Stimulated activated CD8-positive, alpha-beta memory T cell treated with anti-CD3 and anti-CD28 coated beads, Interleukin-7, amount 100 ng/mL, for 24 hours (primary cell): ENCODE data around the gene IPO9.
"Not testable (repeated sequence)": the region's sequence is repeated elsewhere in the genome, so short reads cannot be mapped to it uniquely, and the experiment has no call there.

Experiments
- DNase-seq: peaks from one replicate; pipeline ENCODE4 v3.0.0-alpha.2; 2020; ENCODE audit warnings: low read depth

Gene IPO9

GRCh38 chr1:201809876-201810275 lies 19.1 kb upstream of the IPO9 start:
- DNase-seq = no peak

- no peak for DNase-seq
Measured at GRCh38 chr1:201810466-201811216, 18.3 kb upstream of the IPO9 start.

GRCh38 chr1:201813226-201813625 lies 15.7 kb upstream of the IPO9 start:
- no peak for DNase-seq

DNA sequence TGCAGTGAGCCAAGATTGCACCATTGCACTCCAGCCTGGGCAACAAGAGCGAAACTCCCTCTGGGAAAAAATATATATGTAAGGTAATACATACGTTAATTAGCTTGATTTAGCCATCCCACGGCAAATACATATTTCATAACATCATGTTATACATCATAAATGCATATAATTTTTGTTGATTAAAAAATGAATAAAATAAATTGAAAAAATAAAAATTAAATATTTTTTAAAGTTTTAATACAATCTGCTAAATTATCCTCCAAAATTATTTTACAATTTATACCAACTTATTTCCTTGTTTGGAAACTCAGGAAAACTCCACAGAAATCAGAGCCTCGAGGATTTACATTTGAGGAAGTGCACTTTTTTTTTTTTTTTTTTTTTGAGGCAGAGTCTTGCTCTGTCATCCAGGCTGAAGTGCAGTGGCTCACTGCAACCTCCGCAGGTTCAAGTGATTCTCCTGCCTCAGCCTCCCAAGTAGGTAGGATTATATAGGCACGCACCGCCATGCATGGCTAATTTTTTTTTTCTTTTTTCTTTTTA lies 12.6 kb upstream of the IPO9 start:
- DNase-seq = no peak

DNA sequence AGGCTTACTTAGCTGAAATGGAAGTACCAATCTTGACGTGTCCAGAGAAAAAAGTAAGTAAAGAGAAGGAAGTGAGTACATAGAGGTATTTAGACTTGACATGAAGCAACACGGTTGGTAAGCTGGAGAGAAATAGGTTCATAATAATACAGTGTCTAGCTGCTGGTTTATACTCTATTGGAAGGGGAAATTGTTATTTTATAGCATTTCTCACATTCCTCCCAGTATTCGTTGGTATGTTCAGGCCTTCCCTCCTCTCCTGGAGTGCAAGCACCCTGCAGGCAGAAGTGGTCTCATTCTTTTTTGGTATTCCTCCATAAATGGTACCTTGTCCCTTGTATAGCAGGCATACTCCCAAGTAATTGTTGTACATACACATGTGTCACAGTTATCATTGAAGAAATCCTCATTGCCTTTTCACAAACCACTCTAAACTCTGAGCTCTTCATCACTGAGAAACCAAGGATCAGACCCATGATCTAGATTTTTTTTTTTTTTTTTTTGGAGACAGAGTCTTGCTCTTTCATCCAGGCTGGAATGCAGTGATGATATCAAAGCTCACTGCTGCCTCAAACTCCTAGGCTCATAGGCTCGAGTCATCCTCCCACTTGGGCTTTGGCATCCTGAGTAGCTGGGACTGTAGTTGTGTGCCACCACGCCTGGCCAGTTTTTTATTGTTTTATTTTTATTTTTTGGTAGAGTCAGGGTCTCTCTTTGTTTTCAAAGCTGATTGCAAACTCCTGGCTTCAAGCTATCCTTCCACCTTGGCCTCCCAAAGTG lies 9.8 kb upstream of the IPO9 start:
- no peak for DNase-seq

GRCh38 chr1:201820413-201820812 lies 8.5 kb upstream of the IPO9 start:
- DNase-seq = no peak

DNA sequence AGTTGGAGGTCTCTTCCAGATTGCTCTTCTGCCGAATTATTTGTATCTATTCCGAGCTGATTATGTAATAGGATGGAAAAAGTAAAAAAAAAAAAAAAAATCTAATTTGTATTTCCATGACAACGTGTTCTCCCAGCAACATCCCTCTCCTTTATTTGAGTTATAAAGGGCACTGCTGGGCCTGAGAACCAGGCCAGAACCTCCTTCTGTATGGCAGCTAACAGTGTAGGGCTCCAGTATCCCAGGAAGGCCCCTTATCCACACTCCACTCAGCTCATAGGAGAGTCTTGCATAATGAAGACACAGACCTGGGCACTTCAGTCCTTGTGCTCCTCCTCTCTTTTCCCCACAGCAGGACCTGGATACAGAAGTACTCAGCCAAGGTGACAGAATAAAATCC lies 3.7 kb upstream of the IPO9 start:
- DNase-seq = no peak

DNA sequence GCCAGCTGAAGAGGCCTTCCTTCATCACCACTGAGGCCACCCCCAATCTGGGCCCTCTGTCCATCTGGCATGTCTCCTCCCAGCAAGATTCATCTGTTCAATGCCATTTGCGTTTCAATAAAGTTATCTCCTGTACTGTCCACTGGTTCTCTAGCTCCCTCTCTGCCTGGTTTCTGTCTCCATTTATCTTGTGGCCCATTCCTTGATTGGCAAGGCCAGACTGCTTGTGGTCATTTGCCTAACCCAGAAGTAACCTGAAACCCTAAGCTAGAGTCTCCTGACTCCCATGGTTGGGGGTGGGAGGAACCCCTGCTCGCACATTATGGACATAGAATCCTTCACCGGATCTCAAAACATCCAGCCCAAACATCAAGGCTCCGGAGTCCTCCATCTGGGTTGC lies 2.1 kb upstream of the IPO9 start:
- no peak for DNase-seq

- no peak for DNase-seq
Measured at GRCh38 chr1:201827321-201828216, 1.4 kb upstream of the IPO9 start.

- no peak for DNase-seq
Measured at GRCh38 chr1:201828217-201828819, 639 bp upstream of the IPO9 start.

DNA sequence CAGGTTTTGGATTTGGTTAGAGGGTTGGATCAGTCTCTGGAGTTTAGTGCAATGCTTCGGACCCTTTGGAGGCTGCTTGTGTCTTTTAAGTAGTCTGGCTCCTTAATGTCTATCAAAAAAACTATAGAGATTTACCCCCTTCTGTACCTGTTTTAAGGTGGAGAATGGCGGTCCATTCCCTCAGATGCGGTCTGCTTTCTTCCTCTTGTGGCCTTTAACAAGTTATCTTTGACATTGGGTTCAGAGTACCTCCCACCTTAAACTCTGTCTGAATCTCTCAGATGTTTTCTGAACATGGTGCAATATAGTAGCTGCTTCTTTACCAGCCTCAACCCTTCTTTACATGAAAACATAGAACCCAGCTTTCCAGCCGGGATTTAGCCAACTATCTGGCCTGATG lies 2.4 kb downstream of the IPO9 start:
- no peak for DNase-seq

DNA sequence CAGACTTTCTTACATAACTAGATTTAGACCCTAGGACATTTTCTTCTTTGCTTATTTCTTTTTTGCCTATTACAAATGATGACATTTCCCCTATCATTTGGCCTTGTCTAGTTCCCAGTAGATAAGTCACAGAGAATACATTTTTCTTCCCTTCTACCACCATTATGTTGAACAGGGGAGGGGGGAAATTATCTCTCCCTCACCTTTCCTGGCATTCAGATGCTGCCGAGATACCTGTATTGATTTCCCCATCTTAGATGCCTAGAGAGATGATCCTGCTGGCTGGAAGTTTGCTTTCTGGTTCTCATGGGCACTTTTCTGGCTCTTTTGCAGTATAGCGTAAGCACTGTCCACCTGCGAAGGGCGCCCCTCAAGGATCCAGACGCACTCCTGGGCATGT lies 5.7 kb downstream of the IPO9 start:
- no peak for DNase-seq

- no peak for DNase-seq
Measured at GRCh38 chr1:201838381-201838780, 9.4 kb downstream of the IPO9 start.

- not testable (repeated sequence) for DNase-seq
Measured at GRCh38 chr1:201839089-201839488, 10.1 kb downstream of the IPO9 start.

DNA sequence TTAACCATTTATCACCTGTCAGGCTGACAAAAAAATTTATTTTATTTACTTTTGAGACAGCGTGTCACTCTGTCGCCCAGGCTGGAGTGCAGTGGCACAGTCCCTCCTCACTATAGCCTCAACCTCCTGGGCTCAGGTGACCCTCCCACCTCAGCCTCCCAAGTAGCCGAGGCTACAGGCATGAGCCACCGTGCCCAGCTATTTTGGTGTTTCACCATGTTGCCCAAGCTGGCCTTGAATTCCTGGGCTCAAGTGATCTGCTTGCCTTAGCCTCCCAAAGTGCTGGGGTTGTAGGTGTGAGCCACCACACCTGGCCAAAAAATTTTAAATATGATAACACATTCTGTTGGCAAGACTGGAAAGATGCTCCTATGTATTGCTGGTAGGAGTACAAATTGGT lies 11.1 kb downstream of the IPO9 start:
- DNase-seq = no peak

DNA sequence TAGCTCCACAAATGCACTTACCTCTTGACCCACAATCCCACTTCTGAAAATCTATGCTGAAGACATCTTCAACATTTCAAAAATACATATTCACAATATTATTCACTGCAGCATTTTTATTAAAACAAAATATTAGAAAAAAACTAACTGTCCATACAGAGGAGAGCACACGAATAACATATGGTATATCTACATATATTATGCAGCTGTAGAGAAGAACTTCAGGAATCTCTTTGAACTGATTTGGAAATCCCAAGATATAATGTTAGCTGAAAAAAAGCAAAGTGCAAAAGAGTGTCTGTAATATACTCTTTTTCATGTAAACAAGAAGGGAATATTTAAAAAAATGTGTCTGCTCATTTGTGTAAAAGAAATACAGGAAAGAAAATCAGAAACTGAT lies 11.5 kb downstream of the IPO9 start:
- no peak for DNase-seq

DNA sequence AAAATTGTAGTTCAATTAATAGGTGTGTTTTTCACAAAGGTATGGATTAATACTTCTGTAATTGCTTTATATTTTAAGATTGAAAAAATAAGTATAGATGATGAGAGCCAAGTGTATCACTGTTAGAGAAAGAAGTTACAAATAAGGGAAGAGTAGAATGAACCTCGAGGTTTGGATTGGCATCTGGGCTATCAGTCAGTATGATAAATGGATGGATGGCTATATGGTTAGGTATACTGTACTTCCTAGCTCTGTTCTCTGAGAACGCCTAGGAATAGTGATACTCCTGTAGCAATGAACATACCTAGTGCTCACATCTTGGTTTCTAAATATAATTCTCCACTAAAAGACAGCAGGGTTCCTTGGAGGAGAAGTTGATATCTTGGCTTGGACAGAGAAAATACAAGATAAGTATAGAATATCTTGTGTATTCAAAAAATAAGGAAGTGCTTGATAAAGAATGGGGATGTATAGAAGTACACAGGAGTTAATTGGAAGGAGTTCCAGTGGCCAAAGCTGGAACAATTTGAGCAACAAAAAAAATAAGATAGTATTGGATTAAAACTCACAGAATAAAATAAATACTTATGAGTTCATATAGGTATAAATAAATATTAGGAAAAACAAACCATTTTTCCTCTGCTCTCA lies 12.4 kb downstream of the IPO9 start:
- DNase-seq = no peak

- DNase-seq = no peak
Measured at GRCh38 chr1:201842472-201843027, 13.6 kb downstream of the IPO9 start.

GRCh38 chr1:201845331-201846083 lies 16.6 kb downstream of the IPO9 start:
- DNase-seq = no peak

- no peak for DNase-seq
Measured at GRCh38 chr1:201847150-201847549, 18.2 kb downstream of the IPO9 start.
